HEK293 (cell line): ENCODE data around the gene RNASET2.

Experiments
- EGR2 ChIP-seq: fragments of 450-650 bp; formaldehyde crosslinking; IDR thresholded peaks from 2 replicates; pipeline ENCODE4 v1.5.1; 2016; ENCODE audit warnings: low read depth, missing biosample characterization, missing genetic modification characterization
- PRDM1 ChIP-seq: fragments of 450-650 bp; formaldehyde crosslinking; IDR thresholded peaks from 2 replicates; pipeline ENCODE4; 2016; ENCODE audit warnings: missing biosample characterization, missing genetic modification characterization
- RBAK ChIP-seq: fragments of 450-650 bp; formaldehyde crosslinking; IDR thresholded peaks from 2 replicates; pipeline ENCODE4 v1.5.1; 2016; ENCODE audit warnings: missing biosample characterization, missing genetic modification characterization
- TCF7L2 ChIP-seq: IDR thresholded peaks from 2 replicates; pipeline ENCODE4 v1.6.1; 2011; ENCODE audit warnings: low read depth, mild to moderate bottlenecking, inconsistent platforms, low read length, moderate library complexity, borderline replicate concordance
- WT1 ChIP-seq: fragments of 450-650 bp; formaldehyde crosslinking; IDR thresholded peaks from 2 replicates; pipeline ENCODE4 v1.5.1; 2016; ENCODE audit warnings: missing biosample characterization, missing genetic modification characterization
- ZFP37 ChIP-seq: fragments of 450-650 bp; formaldehyde crosslinking; IDR thresholded peaks from 2 replicates; pipeline ENCODE4 v1.5.1; 2016; ENCODE audit warnings: missing biosample characterization, missing genetic modification characterization
- ZNF133 ChIP-seq: fragments of 450-650 bp; formaldehyde crosslinking; IDR thresholded peaks from 2 replicates; pipeline ENCODE4 v1.5.1; 2016; ENCODE audit warnings: missing biosample characterization, missing genetic modification characterization
- ZNF146 ChIP-seq: fragments of 450-650 bp; formaldehyde crosslinking; IDR thresholded peaks from 2 replicates; pipeline ENCODE4 v1.5.1; 2016; ENCODE audit warnings: missing biosample characterization, missing genetic modification characterization
- ZNF544 ChIP-seq: fragments of 450-650 bp; formaldehyde crosslinking; IDR thresholded peaks from 2 replicates; pipeline ENCODE4 v1.5.0; 2017; ENCODE audit warnings: missing biosample characterization, missing genetic modification characterization
- ZNF768 ChIP-seq: fragments of 450-650 bp; formaldehyde crosslinking; IDR thresholded peaks from 2 replicates; pipeline ENCODE4 v1.5.1; 2018; ENCODE audit warnings: missing biosample characterization, mild to moderate bottlenecking, missing genetic modification characterization
- TF ChIP-seq, protein P1 (sequence below): fragments of 450-650 bp; formaldehyde crosslinking; IDR thresholded peaks from 2 replicates; pipeline ENCODE4 v1.5.1; 2016; ENCODE audit warnings: missing biosample characterization, missing genetic modification characterization, low read depth
- TF ChIP-seq, protein P2 (sequence below): fragments of 450-650 bp; formaldehyde crosslinking; IDR thresholded peaks from 2 replicates; pipeline ENCODE4 v1.5.1; 2016; ENCODE audit warnings: missing biosample characterization, missing genetic modification characterization
- TF ChIP-seq, protein P3 (sequence below): fragments of 450-650 bp; formaldehyde crosslinking; IDR thresholded peaks from 2 replicates; pipeline ENCODE4 v1.5.1; 2016; ENCODE audit warnings: missing biosample characterization, missing genetic modification characterization

DNA sequence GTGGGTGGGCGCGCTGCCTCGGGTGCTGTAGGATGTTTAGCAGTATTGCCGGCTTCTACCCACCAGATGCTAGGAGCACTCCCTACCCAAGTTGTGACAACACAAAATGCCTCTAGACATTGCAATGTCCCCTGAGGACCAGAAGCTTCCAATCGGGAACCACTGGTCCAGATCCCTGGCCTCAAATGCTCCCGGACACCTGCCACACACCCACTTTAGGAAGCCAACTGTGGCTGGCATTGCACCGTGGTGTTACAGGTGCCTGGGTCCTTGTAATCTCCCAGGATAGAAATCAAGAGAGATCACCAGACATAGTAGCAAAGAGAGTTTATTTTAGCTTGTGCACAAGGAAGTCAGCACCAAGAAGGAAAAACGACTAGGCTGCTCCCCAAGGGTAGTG, 14.9 kb upstream of the RNASET2 start:
- TF ChIP-seq, protein P1, sequence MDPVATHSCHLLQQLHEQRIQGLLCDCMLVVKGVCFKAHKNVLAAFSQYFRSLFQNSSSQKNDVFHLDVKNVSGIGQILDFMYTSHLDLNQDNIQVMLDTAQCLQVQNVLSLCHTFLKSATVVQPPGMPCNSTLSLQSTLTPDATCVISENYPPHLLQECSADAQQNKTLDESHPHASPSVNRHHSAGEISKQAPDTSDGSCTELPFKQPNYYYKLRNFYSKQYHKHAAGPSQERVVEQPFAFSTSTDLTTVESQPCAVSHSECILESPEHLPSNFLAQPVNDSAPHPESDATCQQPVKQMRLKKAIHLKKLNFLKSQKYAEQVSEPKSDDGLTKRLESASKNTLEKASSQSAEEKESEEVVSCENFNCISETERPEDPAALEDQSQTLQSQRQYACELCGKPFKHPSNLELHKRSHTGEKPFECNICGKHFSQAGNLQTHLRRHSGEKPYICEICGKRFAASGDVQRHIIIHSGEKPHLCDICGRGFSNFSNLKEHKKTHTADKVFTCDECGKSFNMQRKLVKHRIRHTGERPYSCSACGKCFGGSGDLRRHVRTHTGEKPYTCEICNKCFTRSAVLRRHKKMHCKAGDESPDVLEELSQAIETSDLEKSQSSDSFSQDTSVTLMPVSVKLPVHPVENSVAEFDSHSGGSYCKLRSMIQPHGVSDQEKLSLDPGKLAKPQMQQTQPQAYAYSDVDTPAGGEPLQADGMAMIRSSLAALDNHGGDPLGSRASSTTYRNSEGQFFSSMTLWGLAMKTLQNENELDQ (tag by site-specific recombination) = no peak
- TF ChIP-seq, protein P2, sequence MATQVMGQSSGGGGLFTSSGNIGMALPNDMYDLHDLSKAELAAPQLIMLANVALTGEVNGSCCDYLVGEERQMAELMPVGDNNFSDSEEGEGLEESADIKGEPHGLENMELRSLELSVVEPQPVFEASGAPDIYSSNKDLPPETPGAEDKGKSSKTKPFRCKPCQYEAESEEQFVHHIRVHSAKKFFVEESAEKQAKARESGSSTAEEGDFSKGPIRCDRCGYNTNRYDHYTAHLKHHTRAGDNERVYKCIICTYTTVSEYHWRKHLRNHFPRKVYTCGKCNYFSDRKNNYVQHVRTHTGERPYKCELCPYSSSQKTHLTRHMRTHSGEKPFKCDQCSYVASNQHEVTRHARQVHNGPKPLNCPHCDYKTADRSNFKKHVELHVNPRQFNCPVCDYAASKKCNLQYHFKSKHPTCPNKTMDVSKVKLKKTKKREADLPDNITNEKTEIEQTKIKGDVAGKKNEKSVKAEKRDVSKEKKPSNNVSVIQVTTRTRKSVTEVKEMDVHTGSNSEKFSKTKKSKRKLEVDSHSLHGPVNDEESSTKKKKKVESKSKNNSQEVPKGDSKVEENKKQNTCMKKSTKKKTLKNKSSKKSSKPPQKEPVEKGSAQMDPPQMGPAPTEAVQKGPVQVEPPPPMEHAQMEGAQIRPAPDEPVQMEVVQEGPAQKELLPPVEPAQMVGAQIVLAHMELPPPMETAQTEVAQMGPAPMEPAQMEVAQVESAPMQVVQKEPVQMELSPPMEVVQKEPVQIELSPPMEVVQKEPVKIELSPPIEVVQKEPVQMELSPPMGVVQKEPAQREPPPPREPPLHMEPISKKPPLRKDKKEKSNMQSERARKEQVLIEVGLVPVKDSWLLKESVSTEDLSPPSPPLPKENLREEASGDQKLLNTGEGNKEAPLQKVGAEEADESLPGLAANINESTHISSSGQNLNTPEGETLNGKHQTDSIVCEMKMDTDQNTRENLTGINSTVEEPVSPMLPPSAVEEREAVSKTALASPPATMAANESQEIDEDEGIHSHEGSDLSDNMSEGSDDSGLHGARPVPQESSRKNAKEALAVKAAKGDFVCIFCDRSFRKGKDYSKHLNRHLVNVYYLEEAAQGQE = no peak
- TF ChIP-seq WT1 (tag by site-specific recombination) (no peak), EGR2 (no peak), ZNF544 (no peak), TCF7L2 (no peak), ZNF768 (tag by site-specific recombination) (no peak), ZFP37 (tag by site-specific recombination) (no peak), ZNF146 (no peak), ZNF133 (tag by site-specific recombination) (no peak), PRDM1 (tag by site-specific recombination) (no peak), RBAK (tag by site-specific recombination) (no peak)
- TF ChIP-seq, protein P3, sequence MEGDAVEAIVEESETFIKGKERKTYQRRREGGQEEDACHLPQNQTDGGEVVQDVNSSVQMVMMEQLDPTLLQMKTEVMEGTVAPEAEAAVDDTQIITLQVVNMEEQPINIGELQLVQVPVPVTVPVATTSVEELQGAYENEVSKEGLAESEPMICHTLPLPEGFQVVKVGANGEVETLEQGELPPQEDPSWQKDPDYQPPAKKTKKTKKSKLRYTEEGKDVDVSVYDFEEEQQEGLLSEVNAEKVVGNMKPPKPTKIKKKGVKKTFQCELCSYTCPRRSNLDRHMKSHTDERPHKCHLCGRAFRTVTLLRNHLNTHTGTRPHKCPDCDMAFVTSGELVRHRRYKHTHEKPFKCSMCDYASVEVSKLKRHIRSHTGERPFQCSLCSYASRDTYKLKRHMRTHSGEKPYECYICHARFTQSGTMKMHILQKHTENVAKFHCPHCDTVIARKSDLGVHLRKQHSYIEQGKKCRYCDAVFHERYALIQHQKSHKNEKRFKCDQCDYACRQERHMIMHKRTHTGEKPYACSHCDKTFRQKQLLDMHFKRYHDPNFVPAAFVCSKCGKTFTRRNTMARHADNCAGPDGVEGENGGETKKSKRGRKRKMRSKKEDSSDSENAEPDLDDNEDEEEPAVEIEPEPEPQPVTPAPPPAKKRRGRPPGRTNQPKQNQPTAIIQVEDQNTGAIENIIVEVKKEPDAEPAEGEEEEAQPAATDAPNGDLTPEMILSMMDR (tag by site-specific recombination) = no peak
